Smooth muscle cell (in vitro differentiated cells): ENCODE data around the gene PNPLA5. TPM values are rescaled to one million over a fixed set of nuclear protein-coding genes. Genes with fewer than 3 reads are reported as not detected.

Source experiments
- DNase-seq: peaks from one replicate; lab custom pipeline; 2025; ENCODE audit not compliant: unreplicated experiment; lab: John Stamatoyannopoulos, UW
- H2AFZ ChIP-seq: fragments of 200-600 bp; sonication (generic); 2 replicates; pipeline ENCODE4 v1.6.0; 2016; ENCODE audit warnings: antibody characterized with exemption, low read depth, mild to moderate bottlenecking
- H3F3A ChIP-seq: fragments of 200-600 bp; sonication (generic); 2 replicates; pipeline ENCODE4 v1.6.0; 2017; ENCODE audit warnings: antibody characterized with exemption, low read depth
- H3K27ac ChIP-seq: fragments of 200-600 bp; sonication (generic); 2 replicates; pipeline ENCODE4 v1.5.1; 2016; ENCODE audit warnings: low read depth, mild to moderate bottlenecking
- H3K27me3 ChIP-seq: fragments of 200-600 bp; sonication (generic); 2 replicates; pipeline ENCODE4 v1.6.1; 2016; ENCODE audit warnings: low read depth, mild to moderate bottlenecking
- H3K36me3 ChIP-seq: fragments of 200-600 bp; sonication (generic); 2 replicates; pipeline ENCODE4 v1.5.1; 2016; ENCODE audit warnings: low read depth
- H3K4me1 ChIP-seq: fragments of 200-600 bp; sonication (generic); 2 replicates; pipeline ENCODE4 v1.5.1; 2016; ENCODE audit warnings: low read depth
- H3K4me2 ChIP-seq: fragments of 200-600 bp; sonication (generic); 2 replicates; pipeline ENCODE4 v1.6.0; 2016; ENCODE audit warnings: mild to moderate bottlenecking
- H3K4me3 ChIP-seq: fragments of 200-600 bp; sonication (generic); 2 replicates; pipeline ENCODE4 v1.5.1; 2016; ENCODE audit warnings: mild to moderate bottlenecking
- H3K79me2 ChIP-seq: fragments of 200-600 bp; sonication (generic); 2 replicates; pipeline ENCODE4 v1.6.0; 2016; ENCODE audit warnings: low read depth, mild to moderate bottlenecking
- H3K9ac ChIP-seq: fragments of 200-600 bp; sonication (generic); 2 replicates; pipeline ENCODE4 v1.6.0; 2016; ENCODE audit warnings: low read depth
- H3K9me3 ChIP-seq: fragments of 200-600 bp; sonication (generic); replicated peaks from 2 replicates; pipeline ENCODE4 v1.5.1; 2016; ENCODE audit warnings: low read depth
- H4K20me1 ChIP-seq: fragments of 200-600 bp; sonication (generic); 2 replicates; pipeline ENCODE4 v1.6.0; 2016; ENCODE audit warnings: low read depth
- CTCF ChIP-seq: fragments of 200-600 bp; sonication (generic); IDR thresholded peaks from 2 replicates; pipeline ENCODE4 v1.5.1; 2017; ENCODE audit warnings: borderline replicate concordance, mild to moderate bottlenecking, antibody characterized with exemption; ENCODE audit not compliant: insufficient read depth, poor library complexity, severe bottlenecking
- WGBS: methylation state at CpG from one replicate; pipeline ENCODE4 v1.1.7; 2016; ENCODE audit warnings: low lambda C conversion rate; 5-methylcytosine and 5-hydroxymethylcytosine counted together
- polyA plus RNA-seq: library from polyadenylated mRNA; unstranded; fragments of >200 nt; fragmentation: Nextera tagmentation; extraction: Ambion mirVana; gene quantifications from 2 replicates; pipeline ENCODE4 v1.2.1, GENCODE V29; 2016
- total RNA-seq: library from RNA; depleted of rRNA; stranded (reverse); fragments of >200 nt; gene quantifications from 2 replicates; pipeline ENCODE4 v1.2.3, GENCODE V29; 2014

The PNPLA5 gene
- total and polyA plus RNA-seq, 2 experiments from 2014 or later: not detected

GRCh38 chr22:43860126-43860525 is 31.7 kb downstream of the PNPLA5 start:
- DNase-seq: no peak
- H3K27ac ChIP-seq: no peak overlapping the region
- no peak overlapping the region for H3K4me3 ChIP-seq
- TF ChIP-seq CTCF: no peak
- 93% methylated on average over 11 of the region's 11 CpGs for WGBS
- H3K36me3 ChIP-seq: no peaks in the 10 kb centered on the region
- no peak overlapping the region for H3K9ac ChIP-seq
- no peaks in the 10 kb centered on the region for H3K9me3 ChIP-seq
- no peaks in the 10 kb centered on the region for H3K4me1 ChIP-seq
- no peak overlapping the region for H3K4me2 ChIP-seq
- H3F3A ChIP-seq: no peaks in the 10 kb centered on the region
- H3K27me3 ChIP-seq: no peaks in the 10 kb centered on the region
- peaks cover 23% of the 10 kb centered on the region for H4K20me1 ChIP-seq
- no peak overlapping the region for H2AFZ ChIP-seq
- no peaks in the 10 kb centered on the region for H3K79me2 ChIP-seq

- Histone ChIP-seq H3F3A (no peaks in the 10 kb centered on the region), H3K79me2 (no peaks in the 10 kb centered on the region), H3K36me3 (no peaks in the 10 kb centered on the region), H3K27me3 (no peaks in the 10 kb centered on the region), H3K4me2 (no peak overlapping the region), H3K4me1 (no peaks in the 10 kb centered on the region), H3K27ac (no peak overlapping the region), H3K9me3 (no peaks in the 10 kb centered on the region), H3K4me3 (no peak overlapping the region), H3K9ac (no peak overlapping the region), H4K20me1 (peaks cover 28% of the 10 kb centered on the region), H2AFZ (no peak overlapping the region)
- WGBS: 91% methylated on average over 14 of the region's 14 CpGs
- no peak for TF ChIP-seq CTCF
- no peak for DNase-seq
Measured at GRCh38 chr22:43859621-43860020, 32.2 kb downstream of the PNPLA5 start.

- WGBS: 95% methylated on average over 7 of the region's 7 CpGs
- no peak overlapping the region for H3K9ac ChIP-seq
Measured at GRCh38 chr22:43859176-43859575, 32.6 kb downstream of the PNPLA5 start.

More at GRCh38 chr22:43859176-43859575, 32.6 kb downstream of the PNPLA5 start:
- H2AFZ ChIP-seq: no peak overlapping the region
- H3K4me3 ChIP-seq: no peak overlapping the region
- no peak overlapping the region for H3K4me2 ChIP-seq
- H3K36me3 ChIP-seq: no peaks in the 10 kb centered on the region
- no peak for DNase-seq
- peaks cover 32% of the 10 kb centered on the region for H4K20me1 ChIP-seq
- TF ChIP-seq CTCF: no peak
- H3K27ac ChIP-seq: no peak overlapping the region
- H3F3A ChIP-seq: no peaks in the 10 kb centered on the region
- H3K27me3 ChIP-seq: no peaks in the 10 kb centered on the region
- H3K4me1 ChIP-seq: no peaks in the 10 kb centered on the region
- no peaks in the 10 kb centered on the region for H3K79me2 ChIP-seq
- H3K9me3 ChIP-seq: no peaks in the 10 kb centered on the region
